Transverse colon (tissue), 4 donors: ENCODE results near the gene IL17C. TPM values are rescaled to one million over a fixed set of nuclear protein-coding genes. Genes with fewer than 3 reads are reported as not detected.
A peak's percentile ranks its signal among the peaks of the same experiment; 100 is the strongest.

ENCODE experiments used
- DNase-seq: peaks from one replicate; pipeline ENCODE4 v3.0.0-alpha.2; 2019
- H3K27ac ChIP-seq, 4 donors: fragments of 200-600 bp; sonication (generic); 2 replicates each; pipeline ENCODE4 v1.5.1; 2016 to 2018; ENCODE audit warnings: inconsistent platforms in 4 of 4
- H3K27me3 ChIP-seq: fragments of 200-600 bp; sonication (generic); 2 replicates; pipeline ENCODE4 v1.5.1; 2017; ENCODE audit warnings: inconsistent platforms
- H3K36me3 ChIP-seq, 4 donors: fragments of 200-600 bp; sonication (generic); 2 replicates each; pipeline ENCODE4 v1.5.1; 2017 to 2019; ENCODE audit warnings: inconsistent platforms in 4 of 4
- H3K4me1 ChIP-seq, 4 donors: fragments of 200-600 bp; sonication (generic); 2 replicates each; pipeline ENCODE4 v1.5.1; 2017 to 2020; ENCODE audit warnings: inconsistent platforms in 4 of 4
- H3K4me3 ChIP-seq, 4 donors: fragments of 200-600 bp; sonication (generic); 1 replicate in 1 of 4; 2 replicates in 3 of 4; pipeline versions ENCODE4 v1.5.1 to v1.6.1; 2017 to 2019; ENCODE audit warnings: inconsistent platforms in 4 of 4
- H3K9me3 ChIP-seq, 2 donors: fragments of 200-600 bp; sonication (generic); 2 replicates each; pipeline ENCODE4 v1.5.1; 2017 to 2019; ENCODE audit warnings: inconsistent platforms in 2 of 2
- EP300 ChIP-seq: sonication (generic); formaldehyde crosslinking; IDR thresholded peaks from one replicate; pipeline ENCODE4 v1.6.1; 2017; ENCODE audit warnings: antibody characterized with exemption, low read depth
- POLR2A ChIP-seq: fragments of 450-650 bp; IDR thresholded peaks from one replicate; pipeline ENCODE4 v1.6.1; 2016; ENCODE audit warnings: antibody characterized with exemption, mild to moderate bottlenecking, moderate library complexity
- POLR2AphosphoS5 ChIP-seq, 3 donors: sonication (generic); formaldehyde crosslinking; IDR thresholded peaks; one replicate each; pipeline ENCODE4 v1.6.1; 2016; ENCODE audit warnings: antibody characterized with exemption in 3 of 3
- WGBS, 2 donors: methylation state at CpG; one replicate each; pipeline ENCODE4 v1.1.5; 2018; ENCODE audit warnings: low coverage in 1 of 2; 5-methylcytosine and 5-hydroxymethylcytosine counted together
- in situ Hi-C, 4 donors: fragments of 200-750 bp; cut with MboI; loops; one replicate each; pipeline versions ENCODE4 v1.15.0 to v1.15.1; 2017; ENCODE audit warnings: low sequenced_read_pairs in 3 of 4, low pct_ligation_motif_present in 1 of 4, low pct_unique_long_range_greater_than_20kb in 1 of 4
- intact Hi-C: fragments of 100-400 bp; cut with DNase I; formaldehyde crosslinking; loops from one replicate; pipeline ENCODE4 v1.15.1; 2023; ENCODE audit warnings: low total_unique reads
- total RNA-seq, 4 donors: library from RNA; depleted of rRNA; stranded (reverse); fragments of >200 nt; gene quantifications; one replicate each; pipeline ENCODE4 v1.1.0, GENCODE V29; 2016
- TF ChIP-seq, protein P1 (sequence below), 5 experiments: fragments of 200-600 bp in 3 of 5; fragments of 450-650 bp in 2 of 5; sonication (generic) in 3 of 5; IDR thresholded peaks; 1 replicate in 2 of 5; 2 replicates in 3 of 5; pipeline ENCODE4 v1.5.1; 2016 to 2017; ENCODE audit warnings: antibody characterized with exemption in 5 of 5, inconsistent platforms in 3 of 5, mild to moderate bottlenecking in 2 of 5, moderate library complexity in 1 of 5

IL17C gene
- total RNA-seq, 4 donors from 2014 or later, result not detected

DNA sequence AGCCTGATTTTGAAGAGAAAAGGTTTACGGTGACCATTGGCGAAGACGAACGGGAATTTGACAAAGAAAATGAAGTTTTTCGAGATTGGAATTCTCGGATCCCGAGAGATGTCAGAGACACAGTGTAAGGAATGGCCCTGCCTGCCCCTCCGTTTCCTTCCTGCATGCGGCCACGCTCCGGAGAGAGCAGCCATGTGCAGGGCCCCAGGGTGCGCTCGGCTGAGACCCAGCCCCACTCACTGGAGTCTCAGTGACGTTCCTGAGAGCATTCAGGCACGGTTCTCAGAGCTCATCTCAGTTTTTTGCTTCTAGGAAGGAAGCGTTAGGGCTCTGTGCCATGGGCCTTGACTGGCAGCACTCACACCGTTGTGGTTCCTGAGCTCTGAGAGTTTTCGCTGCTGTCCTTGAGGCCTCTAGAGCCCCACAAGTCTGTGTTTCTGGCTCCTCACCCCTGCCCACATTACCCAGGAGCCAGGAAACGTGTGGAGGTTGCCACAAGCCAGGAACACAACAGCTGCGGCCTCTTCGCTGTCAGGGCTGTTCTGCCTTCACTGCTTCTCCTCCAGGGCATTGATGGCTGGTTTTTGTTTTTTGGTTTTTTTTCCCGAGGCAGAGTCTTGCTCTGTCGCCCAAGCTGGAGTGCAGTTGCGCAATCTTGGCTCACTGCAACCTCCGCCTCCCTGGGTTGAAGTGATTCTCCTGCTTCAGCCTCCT lies 38.4 kb upstream of the IL17C start:
- H3K27me3 ChIP-seq, result no peaks in the 10 kb centered on the region
- H3K27ac ChIP-seq, result peak overlapping the region; percentile 1 to 56 (median 42)
- H3K4me3 ChIP-seq, result no peak overlapping the region
- in situ Hi-C loops (no loop called here), intact Hi-C loops (no loop called here)
- WGBS, 2 donors, result 81 to 94% methylated on average over 16 to 25 of the region's 25 CpGs
- H3K4me1 ChIP-seq, result no peaks in the 10 kb centered on the region
- H3K36me3 ChIP-seq, result peaks cover 0 to 33% (median 15%) of the 10 kb centered on the region in 4 donors
- no peak for TF ChIP-seq EP300
- TF ChIP-seq, protein P1, sequence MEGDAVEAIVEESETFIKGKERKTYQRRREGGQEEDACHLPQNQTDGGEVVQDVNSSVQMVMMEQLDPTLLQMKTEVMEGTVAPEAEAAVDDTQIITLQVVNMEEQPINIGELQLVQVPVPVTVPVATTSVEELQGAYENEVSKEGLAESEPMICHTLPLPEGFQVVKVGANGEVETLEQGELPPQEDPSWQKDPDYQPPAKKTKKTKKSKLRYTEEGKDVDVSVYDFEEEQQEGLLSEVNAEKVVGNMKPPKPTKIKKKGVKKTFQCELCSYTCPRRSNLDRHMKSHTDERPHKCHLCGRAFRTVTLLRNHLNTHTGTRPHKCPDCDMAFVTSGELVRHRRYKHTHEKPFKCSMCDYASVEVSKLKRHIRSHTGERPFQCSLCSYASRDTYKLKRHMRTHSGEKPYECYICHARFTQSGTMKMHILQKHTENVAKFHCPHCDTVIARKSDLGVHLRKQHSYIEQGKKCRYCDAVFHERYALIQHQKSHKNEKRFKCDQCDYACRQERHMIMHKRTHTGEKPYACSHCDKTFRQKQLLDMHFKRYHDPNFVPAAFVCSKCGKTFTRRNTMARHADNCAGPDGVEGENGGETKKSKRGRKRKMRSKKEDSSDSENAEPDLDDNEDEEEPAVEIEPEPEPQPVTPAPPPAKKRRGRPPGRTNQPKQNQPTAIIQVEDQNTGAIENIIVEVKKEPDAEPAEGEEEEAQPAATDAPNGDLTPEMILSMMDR (IDR thresholded peaks at IDR 0.05), result no peak
- no peak for TF ChIP-seq POLR2AphosphoS5 (IDR thresholded peaks at IDR 0.05)
- no peak for TF ChIP-seq POLR2A
- H3K9me3 ChIP-seq, result no peaks in the 10 kb centered on the region
- DNase-seq, result no peak

DNA sequence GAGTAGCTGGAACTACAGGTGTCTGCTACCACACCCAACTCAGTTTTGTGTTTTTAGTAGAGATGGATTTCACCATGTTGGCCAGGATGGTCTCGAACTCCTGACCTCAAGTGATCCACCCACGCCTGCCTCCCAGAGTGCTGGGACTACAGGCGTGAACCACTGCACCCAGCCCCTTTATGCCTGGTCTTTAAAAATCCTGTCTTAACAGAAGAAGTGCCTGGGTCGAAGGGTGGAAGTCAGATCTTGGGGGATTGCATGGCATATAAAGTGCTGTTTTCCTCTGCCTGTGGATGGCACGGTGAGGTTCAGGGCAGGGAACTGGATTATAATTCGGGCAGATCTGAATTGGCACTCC lies 37.9 kb upstream of the IL17C start:
- Histone ChIP-seq H3K4me1 (no peaks in the 10 kb centered on the region), H3K27ac (peak overlapping the region in 2 of 4 donors; percentile 1 to 44), H3K27me3 (no peaks in the 10 kb centered on the region), H3K4me3 (no peak overlapping the region), H3K36me3 (peaks cover 0 to 35% (median 17%) of the 10 kb centered on the region in 4 donors), H3K9me3 (no peaks in the 10 kb centered on the region)
- DNase-seq, result no peak
- 96% methylated on average over 6 of the region's 6 CpGs; no CpG with 5 or more reads in 1 of the 2 donors for WGBS, 2 donors
- TF ChIP-seq EP300 (no peak), POLR2AphosphoS5 (IDR thresholded peaks at IDR 0.05) (no peak), POLR2A (no peak)
- TF ChIP-seq, protein P1 (IDR thresholded peaks at IDR 0.05), result no peak
- intact Hi-C loops, result no loop called here
- in situ Hi-C loops, result no loop called here

DNA sequence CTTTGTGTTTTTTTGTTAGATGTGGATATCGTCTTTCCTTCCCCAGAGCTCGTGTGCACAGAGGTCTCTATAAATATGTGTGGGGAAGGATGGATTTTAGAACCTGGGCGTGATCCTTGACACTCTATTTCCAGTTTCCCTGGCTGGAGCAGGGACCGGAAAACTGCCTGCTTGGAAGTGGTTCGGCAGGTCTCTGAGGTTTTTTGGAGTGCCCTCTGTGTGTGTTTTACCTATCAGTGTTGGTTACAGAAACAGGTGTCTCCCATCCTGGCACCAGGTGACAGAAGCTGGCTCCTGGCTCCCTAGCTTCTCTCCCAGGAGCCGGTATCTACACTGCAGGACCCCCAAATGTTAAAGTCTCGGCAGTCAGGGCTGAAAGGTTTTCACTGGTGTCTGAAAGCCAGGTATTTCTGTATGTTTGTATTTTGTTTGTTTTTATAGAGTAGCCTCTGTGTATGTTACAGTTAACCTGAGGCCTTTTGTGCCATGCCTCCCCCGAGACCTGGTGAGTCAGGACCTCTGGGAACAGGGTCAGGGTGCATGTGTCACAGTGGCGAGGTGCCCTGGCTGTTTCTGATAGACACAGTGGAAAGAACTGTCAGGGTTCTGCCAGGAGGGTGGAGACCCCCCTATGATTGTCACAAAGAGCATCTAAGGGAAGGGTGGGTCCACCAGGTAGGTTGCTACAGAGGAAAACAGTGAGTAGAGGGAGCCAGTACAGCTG lies 36.9 kb upstream of the IL17C start:
- peaks cover 0 to 41% (median 19%) of the 10 kb centered on the region in 4 donors for H3K36me3 ChIP-seq

GRCh38 chr16:88602091-88602490 lies 36.3 kb upstream of the IL17C start:
- no peaks in the 10 kb centered on the region for H3K27me3 ChIP-seq
- no peaks in the 10 kb centered on the region for H3K4me1 ChIP-seq
- H3K36me3 ChIP-seq, result peaks cover 0 to 44% (median 19%) of the 10 kb centered on the region in 4 donors
- TF ChIP-seq POLR2AphosphoS5 (IDR thresholded peaks at IDR 0.05), result no peak
- TF ChIP-seq, protein P1 (IDR thresholded peaks at IDR 0.05), result no peak
- TF ChIP-seq EP300, result no peak
- no peak for TF ChIP-seq POLR2A
- DNase-seq, result no peak
- H3K27ac ChIP-seq, result no peak overlapping the region
- in situ Hi-C loops (no loop called here), intact Hi-C loops (no loop called here)
- H3K4me3 ChIP-seq, result no peak overlapping the region
- H3K9me3 ChIP-seq, result no peaks in the 10 kb centered on the region
- 91% methylated on average over 7 of the region's 7 CpGs; no CpG with 5 or more reads in 1 of the 2 donors for WGBS, 2 donors

More for the DNA sequence above, 36.9 kb upstream of the IL17C start:
- Histone ChIP-seq H3K27ac (no peak overlapping the region), H3K27me3 (no peaks in the 10 kb centered on the region), H3K9me3 (no peaks in the 10 kb centered on the region), H3K4me1 (no peaks in the 10 kb centered on the region), H3K4me3 (no peak overlapping the region)
- intact Hi-C loops (no loop called here), in situ Hi-C loops (no loop called here)
- TF ChIP-seq, protein P1 (IDR thresholded peaks at IDR 0.05), result no peak
- TF ChIP-seq POLR2A (no peak), POLR2AphosphoS5 (IDR thresholded peaks at IDR 0.05) (no peak), EP300 (no peak)
- no peak for DNase-seq
- WGBS, 2 donors, result 70 to 95% methylated on average over 2 to 9 of the region's 9 CpGs
